Measurements from ENCODE around the gene CPSF2. TPM values are rescaled to one million over a fixed set of nuclear protein-coding genes. Genes with fewer than 3 reads are reported as not detected.

Gene CPSF2
- total and polyA plus RNA-seq, 10 of the 15 experiments (the other 5 are each of a cell fraction or from before 2014, with no cell fraction given), result 18.2 to 71.8 (median 47.0) TPM

DNA sequence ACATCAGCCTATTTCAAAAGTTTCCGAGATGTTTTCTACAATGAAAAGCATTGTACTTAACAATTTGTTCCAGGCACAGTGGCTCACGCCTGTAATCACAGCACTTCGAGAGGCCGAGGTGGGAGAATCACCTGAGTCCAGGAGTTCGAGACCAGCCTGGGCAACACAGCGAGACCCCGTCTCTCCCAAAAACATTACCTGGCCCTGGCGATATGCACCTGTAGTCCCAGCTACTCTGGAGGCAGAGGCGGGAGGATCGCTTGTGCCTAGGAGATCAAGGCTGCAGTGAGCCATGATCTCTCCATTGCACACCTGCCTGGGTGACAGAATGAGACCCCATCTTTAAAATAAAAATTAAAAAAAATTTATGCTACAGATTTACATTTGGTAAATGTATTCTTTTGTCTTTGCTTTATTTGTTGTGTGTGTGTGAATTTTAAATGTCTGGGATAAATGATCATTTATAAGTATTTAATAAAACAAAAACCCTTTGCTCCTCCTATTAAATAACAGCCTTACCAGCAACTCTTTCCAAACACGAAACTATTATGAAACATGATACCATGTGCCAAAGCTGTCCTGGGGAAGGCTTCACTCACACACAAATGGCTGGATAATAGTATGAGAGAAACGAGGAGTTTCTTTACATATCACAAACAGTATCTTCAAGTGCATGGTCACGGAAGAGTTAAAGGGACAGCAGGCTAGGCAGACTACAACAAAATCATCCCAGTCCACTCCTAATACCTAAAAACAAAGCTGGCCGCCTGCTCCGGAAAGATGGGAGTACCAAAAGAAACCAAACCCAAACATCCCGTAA, 16.5 kb upstream of the CPSF2 start:
- ATAC-seq (no peak; the same call in 2 of the 3 replicates), FAIRE-seq (peak; percentile 52), DNase-seq (ENCODE audit: low read depth, low spot score) (no peak)
- peak overlapping the region; percentile 72 for H3K9ac ChIP-seq (ENCODE audit: control insufficient read depth, insufficient read depth, low read length)
- H3K4me1 ChIP-seq (ENCODE audit: control insufficient read depth, insufficient read depth, low read length), result no peaks in the 10 kb centered on the region; the same call in 1 of the 2 replicates
- H3K27me3 ChIP-seq (replicated peaks in 1 of 2; ENCODE audit: control insufficient read depth in 2 of 2, insufficient read depth in 2 of 2, low read length in 1 of 2), result no peaks in the 10 kb centered on the region
- ChIA-PET POLR2A (interaction anchor here (4.7 kb wide), 1 partner anchor 16 kb away, joined by 45 read pairs; the partner anchor contains the start of genes CPSF2 and NDUFB1), RAD21 (ENCODE audit: unreplicated experiment) (interaction anchor here (1.8 to 3.1 kb wide), 4 partner anchors 18 to 247 kb away, joined by 6 to 28 read pairs (median 7); partner anchors contain the start of genes CPSF2, NDUFB1 and TRIP11), CTCF (interaction anchor here (1.0 to 4.9 kb wide), 11 partner anchors 10 to 679 kb away, joined by 3 to 143 read pairs (median 5); partner anchors contain the start of genes CPSF2, NDUFB1 and TRIP11), SMC1A (ENCODE audit: uncharacterized antibody, unreplicated experiment) (interaction anchor here (0.5 to 2.8 kb wide), 7 partner anchors 12 to 577 kb away, joined by 3 to 21 read pairs (median 4); partner anchors contain the start of genes CPSF2 and NDUFB1)
- peak overlapping the region; percentile 82 for H3K4me2 ChIP-seq (ENCODE audit: control insufficient read depth, insufficient read depth)
- H3K27ac ChIP-seq (ENCODE audit: control insufficient read depth, insufficient read depth), result peak overlapping the region; percentile 36
- H3K36me3 ChIP-seq (ENCODE audit: control insufficient read depth in 2 of 2, insufficient read depth in 2 of 2, low read length in 1 of 2), result no peaks in the 10 kb centered on the region
- H3K9me3 ChIP-seq (replicated peaks; ENCODE audit: control insufficient read depth, insufficient read depth, low read length), result no peaks in the 10 kb centered on the region
- intact Hi-C loops (cut with micrococcal nuclease; ENCODE audit: unreplicated experiment), result loop anchor here (5.0 kb wide), 1 partner anchor 63 kb away; the partner anchor contains the start of gene TRIP11
- in situ Hi-C loops (cut with MboI), result no loop called here
- H3K79me2 ChIP-seq (ENCODE audit: control insufficient read depth, insufficient read depth, low read length), result peaks cover 23% of the 10 kb centered on the region
- no peaks in the 10 kb centered on the region for H4K20me1 ChIP-seq (ENCODE audit: control insufficient read depth, insufficient read depth)
- TSS peak; percentile 65 for BruUV-seq (replicated peaks)
- peak overlapping the region; percentile 72 for H2AFZ ChIP-seq (ENCODE audit: control insufficient read depth, low read depth, low read length)
- 57% methylated on average over 16 of the region's 16 CpGs for WGBS (ENCODE audit: insufficient coverage, insufficient replicate concordance, low lambda C conversion rate, missing lambda C conversion rate)
- TF ChIP-seq, protein P1, sequence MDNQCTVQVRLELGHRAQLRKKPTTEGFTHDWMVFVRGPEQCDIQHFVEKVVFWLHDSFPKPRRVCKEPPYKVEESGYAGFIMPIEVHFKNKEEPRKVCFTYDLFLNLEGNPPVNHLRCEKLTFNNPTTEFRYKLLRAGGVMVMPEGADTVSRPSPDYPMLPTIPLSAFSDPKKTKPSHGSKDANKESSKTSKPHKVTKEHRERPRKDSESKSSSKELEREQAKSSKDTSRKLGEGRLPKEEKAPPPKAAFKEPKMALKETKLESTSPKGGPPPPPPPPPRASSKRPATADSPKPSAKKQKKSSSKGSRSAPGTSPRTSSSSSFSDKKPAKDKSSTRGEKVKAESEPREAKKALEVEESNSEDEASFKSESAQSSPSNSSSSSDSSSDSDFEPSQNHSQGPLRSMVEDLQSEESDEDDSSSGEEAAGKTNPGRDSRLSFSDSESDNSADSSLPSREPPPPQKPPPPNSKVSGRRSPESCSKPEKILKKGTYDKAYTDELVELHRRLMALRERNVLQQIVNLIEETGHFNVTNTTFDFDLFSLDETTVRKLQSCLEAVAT (IDR thresholded peaks at IDR 0.05), result no peak
- TF ChIP-seq MYB (IDR thresholded peaks at IDR 0.05; ENCODE audit: borderline replicate concordance, low read depth, low read length), result no peak
- H3K4me3 ChIP-seq, result peak overlapping the region; percentile 98

All from GM12878 (cell line).